HepG2 (cell line): ENCODE measurements around the gene NHERF2. TPM values are rescaled to one million over a fixed set of nuclear protein-coding genes. Genes with fewer than 3 reads are reported as not detected.

ENCODE experiments used
- ARID3A ChIP-seq: IDR thresholded peaks from 2 replicates; pipeline ENCODE4 v1.6.1; 2012; ENCODE audit warnings: low read depth, low read length, improper control_type of control experiment
- CBFB ChIP-seq: sonication (generic); formaldehyde crosslinking; IDR thresholded peaks from 2 replicates; pipeline ENCODE4 v1.4.0; 2020; ENCODE audit warnings: missing genetic modification reagents
- DRAP1 ChIP-seq: IDR thresholded peaks from 2 replicates; pipeline ENCODE4 v1.6.1; 2016; ENCODE audit warnings: missing genetic modification reagents, missing compliant biosample characterization
- E2F5 ChIP-seq: sonication (generic); formaldehyde crosslinking; conservative IDR thresholded peaks from 2 replicates; pipeline ENCODE4 v1.4.0; 2020; ENCODE audit warnings: missing genetic modification reagents
- GATAD1 ChIP-seq: IDR thresholded peaks from 2 replicates; pipeline ENCODE4 v1.6.1; 2016; ENCODE audit warnings: missing genetic modification reagents, missing compliant biosample characterization
- GPN1 ChIP-seq: sonication (generic); formaldehyde crosslinking; IDR thresholded peaks from 2 replicates; pipeline ENCODE4 v1.5.1; 2020; ENCODE audit warnings: missing genetic modification reagents, borderline replicate concordance
- JUND ChIP-seq: sonication (generic); formaldehyde crosslinking; IDR thresholded peaks from 2 replicates; pipeline ENCODE4 v1.8.0; 2022; ENCODE audit warnings: mild to moderate bottlenecking, missing genetic modification reagents
- MXD1 ChIP-seq: sonication (generic); formaldehyde crosslinking; IDR thresholded peaks from 2 replicates; pipeline ENCODE4 v1.4.0; 2020; ENCODE audit warnings: mild to moderate bottlenecking, missing genetic modification reagents
- POGK ChIP-seq: sonication (generic); formaldehyde crosslinking; conservative IDR thresholded peaks from 2 replicates; pipeline ENCODE4 v1.8.0; 2022; ENCODE audit warnings: mild to moderate bottlenecking, moderate library complexity, missing genetic modification reagents
- PRDM10 ChIP-seq: sonication (generic); formaldehyde crosslinking; IDR thresholded peaks from 2 replicates; pipeline ENCODE4 v1.4.0; 2020; ENCODE audit warnings: low read depth, missing genetic modification reagents
- SMARCC2 ChIP-seq: fragments of 450-650 bp; IDR thresholded peaks from 2 replicates; pipeline ENCODE4 v1.6.1; 2017; ENCODE audit warnings: antibody characterized with exemption, mild to moderate bottlenecking
- STAT5B ChIP-seq: sonication (generic); formaldehyde crosslinking; IDR thresholded peaks from 2 replicates; pipeline ENCODE4 v1.4.0; 2020; ENCODE audit warnings: missing genetic modification reagents
- TARDBP ChIP-seq: sonication (generic); formaldehyde crosslinking; IDR thresholded peaks from 2 replicates; pipeline ENCODE4 v1.8.0; 2022; ENCODE audit warnings: mild to moderate bottlenecking, missing genetic modification reagents
- ZNF296 ChIP-seq: sonication (generic); formaldehyde crosslinking; conservative IDR thresholded peaks from 2 replicates; pipeline ENCODE4 v1.5.0; 2020; ENCODE audit warnings: mild to moderate bottlenecking, missing genetic modification reagents
- ZNF3 ChIP-seq: IDR thresholded peaks from 2 replicates; pipeline ENCODE4 v1.7.0; 2017; ENCODE audit warnings: inconsistent platforms
- ZNF770 ChIP-seq: sonication (generic); formaldehyde crosslinking; IDR thresholded peaks from 2 replicates; pipeline ENCODE4 v1.5.0; 2020; ENCODE audit warnings: mild to moderate bottlenecking, missing genetic modification reagents
- ZNF781 ChIP-seq: sonication (generic); formaldehyde crosslinking; IDR thresholded peaks from 2 replicates; pipeline ENCODE4 v1.5.1; 2020; ENCODE audit warnings: borderline replicate concordance, mild to moderate bottlenecking, missing genetic modification reagents; ENCODE audit errors: not compliant biosample characterization
- polyA plus RNA-seq, 8 experiments: library from polyadenylated mRNA; depleted of rRNA in 3 of 8; stranded (reverse) in 7 of 8; unstranded in 1 of 8; fragments of >200 nt; fragmentation: Illumina TruSeq in 4 of 8; extraction: Trizol in 4 of 8; gene quantifications; 2 replicates each; pipeline versions ENCODE4 v1.2.1 to v1.2.3, GENCODE V29; 2011 to 2016; ENCODE audit warnings: low read depth in 4 of 8, missing spikeins in 1 of 8, mixed read lengths in 1 of 8; ENCODE audit not compliant: insufficient read depth in 1 of 8
- total RNA-seq, 5 experiments: library from RNA; depleted of rRNA; stranded (reverse); fragments of >200 nt; fragmentation: Illumina TruSeq; extraction: Trizol; gene quantifications; 2 replicates each; pipeline ENCODE4 v1.2.3, GENCODE V29; 2016; ENCODE audit warnings: low read depth in 1 of 5

The NHERF2 gene
- total and polyA plus RNA-seq, 2 of the 13 experiments (the other 11 are each of a cell fraction or from before 2014, with no cell fraction given), result 23.7 to 39.3 TPM

- TF ChIP-seq PRDM10 (CRISPR knock-in tag) (0 out of 2 replicates have a peak, but pooled peaks have one; percentile 23), ZNF296 (CRISPR knock-in tag) (no peak), POGK (CRISPR knock-in tag) (0 out of 2 replicates have a peak, but pooled peaks have one; percentile 36), STAT5B (no peak), ZNF781 (CRISPR knock-in tag) (no peak), TARDBP (CRISPR knock-in tag) (peak; percentile 39; the same call in 1 of the 2 replicates), ZNF3 (CRISPR knock-in tag) (no peak), CBFB (no peak), GATAD1 (CRISPR knock-in tag) (0 out of 2 replicates have a peak, but pooled peaks have one; percentile 13), ARID3A (0 out of 2 replicates have a peak, but pooled peaks have one; percentile 22), ZNF770 (CRISPR knock-in tag) (no peak), E2F5 (no peak), MXD1 (CRISPR knock-in tag) (peak; percentile 35; the same call in 1 of the 2 replicates), DRAP1 (CRISPR knock-in tag) (no peak), SMARCC2 (no peak), JUND (CRISPR knock-in tag) (no peak), GPN1 (CRISPR knock-in tag) (no peak)
Measured at GRCh38 chr16:2015117-2015946, 11.4 kb upstream of the NHERF2 start (continued).
